Measurements from ENCODE around the gene KLHL29. TPM values are rescaled to one million over a fixed set of nuclear protein-coding genes. Genes with fewer than 3 reads are reported as not detected.

KLHL29 gene
- total RNA-seq, 1 experiment from 2014 or later: 16.7 TPM

DNA sequence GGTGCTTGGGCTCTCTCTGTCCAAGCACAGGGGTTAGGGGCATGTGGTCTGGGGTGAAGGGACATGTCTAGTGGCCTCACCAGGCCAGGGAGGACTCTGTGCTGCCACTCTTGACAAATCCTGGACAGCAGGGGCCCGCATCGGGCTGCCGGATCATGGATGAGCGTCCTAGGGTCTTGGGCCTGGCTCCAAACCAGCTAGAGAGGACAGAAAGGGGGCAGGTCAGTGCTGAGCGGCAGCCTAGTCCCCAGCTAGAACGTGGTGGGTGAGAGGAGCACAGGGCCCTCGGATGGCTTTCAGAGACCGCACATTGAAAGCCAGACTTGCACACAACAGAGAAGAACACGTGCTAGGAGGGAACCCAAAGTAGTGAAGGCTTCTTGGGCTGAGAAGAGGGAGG is 300.7 kb downstream of the KLHL29 start:
- Histone ChIP-seq H3K9me3 (ENCODE audit: control insufficient read depth in 1 of 2, insufficient read depth in 1 of 2, low read depth in 1 of 2, low read length in 2 of 2) (no peaks in the 10 kb centered on the region), H4K20me1 (ENCODE audit: insufficient read depth) (no peaks in the 10 kb centered on the region), H3K9me2 (ENCODE audit: insufficient read depth) (no peaks in the 10 kb centered on the region), H2AFZ (ENCODE audit: low read depth, low read length, poor library complexity, severe bottlenecking) (no peak overlapping the region), H3K27ac (ENCODE audit: low read depth, low read length) (no peak overlapping the region), H3K4me3 (replicated peaks in 1 of 2; ENCODE audit: low read depth in 1 of 2, low read length in 2 of 2) (no peak overlapping the region), H3K36me3 (ENCODE audit: control insufficient read depth in 1 of 2, insufficient read depth in 2 of 2, low read length in 2 of 2) (no peaks in the 10 kb centered on the region), H3K27me3 (ENCODE audit: insufficient read depth, low read length) (no peaks in the 10 kb centered on the region), H3K79me2 (ENCODE audit: insufficient read depth, low read length) (no peaks in the 10 kb centered on the region), H3K9ac (ENCODE audit: low read length) (no peak overlapping the region), H3K4me1 (ENCODE audit: control insufficient read depth in 1 of 2, insufficient read depth in 2 of 2, low read length in 2 of 2) (no peaks in the 10 kb centered on the region), H3K4me2 (ENCODE audit: low read length) (no peak overlapping the region)
- ATAC-seq (no peak), DNase-seq (ENCODE audit: low read depth, low spot score) (no peak)
- BruUV-seq (replicated peaks): no TSS peak
- no peak for TF ChIP-seq POLR2A (IDR thresholded peaks at IDR 0.05; ENCODE audit: borderline replicate concordance, extremely low read depth, insufficient read depth, insufficient read length)
- TF ChIP-seq CTCF (IDR thresholded peaks at IDR 0.05 in 2 of 3, conservative IDR thresholded peaks at IDR 0.05 in 1 of 3; ENCODE audit: borderline replicate concordance in 1 of 3, insufficient read depth in 1 of 3, low read depth in 2 of 3, low read length in 2 of 3): no peak
- TF ChIP-seq FOSL1 (IDR thresholded peaks at IDR 0.05; ENCODE audit: low read depth): no peak
- TF ChIP-seq, protein P1, sequence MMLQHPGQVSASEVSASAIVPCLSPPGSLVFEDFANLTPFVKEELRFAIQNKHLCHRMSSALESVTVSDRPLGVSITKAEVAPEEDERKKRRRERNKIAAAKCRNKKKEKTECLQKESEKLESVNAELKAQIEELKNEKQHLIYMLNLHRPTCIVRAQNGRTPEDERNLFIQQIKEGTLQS (IDR thresholded peaks at IDR 0.05): no peak
- TF ChIP-seq CBX3 (IDR thresholded peaks at IDR 0.05; ENCODE audit: low read depth): no peak
- CTCF ChIA-PET: no interaction called here
- intact Hi-C loops (cut with micrococcal nuclease): no loop called here
- RAD21 ChIA-PET (ENCODE audit: low non-redundant PET in 1 of 2, low total read pairs in 2 of 2, uncharacterized antibody in 2 of 2, unreplicated experiment in 2 of 2): no interaction called here
- POLR2A ChIA-PET: no interaction called here

GRCh38 chr2:23686405-23687029 is 301.5 kb downstream of the KLHL29 start:
- no peaks in the 10 kb centered on the region for H3K9me2 ChIP-seq (ENCODE audit: insufficient read depth)
- H3K79me2 ChIP-seq (ENCODE audit: insufficient read depth, low read length): no peaks in the 10 kb centered on the region
- CTCF ChIA-PET: no interaction called here
- intact Hi-C loops (cut with micrococcal nuclease): no loop called here
- H3K4me3 ChIP-seq (replicated peaks in 1 of 2; ENCODE audit: low read depth in 1 of 2, low read length in 2 of 2): no peak overlapping the region
- ATAC-seq (no peak), DNase-seq (ENCODE audit: low read depth, low spot score) (no peak)
- no peaks in the 10 kb centered on the region for H3K4me1 ChIP-seq (ENCODE audit: control insufficient read depth in 1 of 2, insufficient read depth in 2 of 2, low read length in 2 of 2)
- no peaks in the 10 kb centered on the region for H3K27me3 ChIP-seq (ENCODE audit: insufficient read depth, low read length)
- H3K9ac ChIP-seq (ENCODE audit: low read length): no peak overlapping the region
- H4K20me1 ChIP-seq (ENCODE audit: insufficient read depth): no peaks in the 10 kb centered on the region
- no peak overlapping the region for H3K27ac ChIP-seq (ENCODE audit: low read depth, low read length)
- no peaks in the 10 kb centered on the region for H3K36me3 ChIP-seq (ENCODE audit: control insufficient read depth in 1 of 2, insufficient read depth in 2 of 2, low read length in 2 of 2)
- TF ChIP-seq CTCF (IDR thresholded peaks at IDR 0.05 in 2 of 3, conservative IDR thresholded peaks at IDR 0.05 in 1 of 3; ENCODE audit: borderline replicate concordance in 1 of 3, insufficient read depth in 1 of 3, low read depth in 2 of 3, low read length in 2 of 3): no peak
- TF ChIP-seq SIN3A (IDR thresholded peaks at IDR 0.05; ENCODE audit: low read depth): no peak
- TF ChIP-seq YY1 (IDR thresholded peaks at IDR 0.05; ENCODE audit: extremely low read depth, insufficient replicate concordance, low read depth, low read length): no peak
- TF ChIP-seq, protein P2, sequence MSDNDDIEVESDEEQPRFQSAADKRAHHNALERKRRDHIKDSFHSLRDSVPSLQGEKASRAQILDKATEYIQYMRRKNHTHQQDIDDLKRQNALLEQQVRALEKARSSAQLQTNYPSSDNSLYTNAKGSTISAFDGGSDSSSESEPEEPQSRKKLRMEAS (IDR thresholded peaks at IDR 0.05): no peak
- TF ChIP-seq POLR2A (IDR thresholded peaks at IDR 0.05; ENCODE audit: borderline replicate concordance, extremely low read depth, insufficient read depth, insufficient read length): no peak
- no peak for TF ChIP-seq ZNF274 (IDR thresholded peaks at IDR 0.05; ENCODE audit: low read depth, low read length)
- TF ChIP-seq CBX3 (IDR thresholded peaks at IDR 0.05; ENCODE audit: low read depth): no peak
- BruUV-seq (replicated peaks): no TSS peak
- H2AFZ ChIP-seq (ENCODE audit: low read depth, low read length, poor library complexity, severe bottlenecking): no peak overlapping the region
- no peaks in the 10 kb centered on the region for H3K9me3 ChIP-seq (ENCODE audit: control insufficient read depth in 1 of 2, insufficient read depth in 1 of 2, low read depth in 1 of 2, low read length in 2 of 2)
- no peak overlapping the region for H3K4me2 ChIP-seq (ENCODE audit: low read length)
- RAD21 ChIA-PET (ENCODE audit: low non-redundant PET in 1 of 2, low total read pairs in 2 of 2, uncharacterized antibody in 2 of 2, unreplicated experiment in 2 of 2): no interaction called here
- POLR2A ChIA-PET: no interaction called here
